Glomerular visceral epithelial cell (primary cell): ENCODE data around the gene TMC6.
A peak's percentile ranks its signal among the peaks of the same experiment; 100 is the strongest.
"Not testable (repeated sequence)": the region's sequence is repeated elsewhere in the genome, so short reads cannot be mapped to it uniquely, and the experiment has no call there.

Experiments
- DNase-seq: peaks from one replicate; pipeline ENCODE4 v3.0.0-alpha.2; 2016; ENCODE audit errors: extremely low spot score

Gene TMC6

GRCh38 chr17:78075545-78075944 is 53.0 kb downstream of the TMC6 start:
- DNase-seq = no peak

GRCh38 chr17:78075011-78075410 is 53.5 kb downstream of the TMC6 start:
- no peak for DNase-seq

- peak; percentile 38 for DNase-seq
These were observed 55.6 kb downstream of the TMC6 start for GRCh38 chr17:78072961-78073360.

GRCh38 chr17:78069695-78070094 is 58.9 kb downstream of the TMC6 start:
- DNase-seq = no peak

GRCh38 chr17:78066976-78067375 is 61.6 kb downstream of the TMC6 start:
- DNase-seq = not testable (repeated sequence)

GRCh38 chr17:78064708-78065107 is 63.8 kb downstream of the TMC6 start:
- no peak for DNase-seq

- DNase-seq = no peak
These were observed 65.1 kb downstream of the TMC6 start for GRCh38 chr17:78063489-78063888.

GRCh38 chr17:78062596-78062995 is 66.0 kb downstream of the TMC6 start:
- no peak for DNase-seq
